Head of caudate nucleus (tissue), 42 donors: ENCODE data around the gene TMEM245.

Experiments used
- DNase-seq, 42 donors: peaks; one replicate each; pipeline versions ENCODE4 v3.0.0 to v3.0.0-alpha.2; 2020 to 2021; ENCODE audit warnings: mixed read lengths in 7 of 42
- intact Hi-C: fragments of 100-400 bp; cut with DNase I; formaldehyde crosslinking; loops from one replicate; pipeline ENCODE4 v1.15.0; 2022

TMEM245 gene

DNA sequence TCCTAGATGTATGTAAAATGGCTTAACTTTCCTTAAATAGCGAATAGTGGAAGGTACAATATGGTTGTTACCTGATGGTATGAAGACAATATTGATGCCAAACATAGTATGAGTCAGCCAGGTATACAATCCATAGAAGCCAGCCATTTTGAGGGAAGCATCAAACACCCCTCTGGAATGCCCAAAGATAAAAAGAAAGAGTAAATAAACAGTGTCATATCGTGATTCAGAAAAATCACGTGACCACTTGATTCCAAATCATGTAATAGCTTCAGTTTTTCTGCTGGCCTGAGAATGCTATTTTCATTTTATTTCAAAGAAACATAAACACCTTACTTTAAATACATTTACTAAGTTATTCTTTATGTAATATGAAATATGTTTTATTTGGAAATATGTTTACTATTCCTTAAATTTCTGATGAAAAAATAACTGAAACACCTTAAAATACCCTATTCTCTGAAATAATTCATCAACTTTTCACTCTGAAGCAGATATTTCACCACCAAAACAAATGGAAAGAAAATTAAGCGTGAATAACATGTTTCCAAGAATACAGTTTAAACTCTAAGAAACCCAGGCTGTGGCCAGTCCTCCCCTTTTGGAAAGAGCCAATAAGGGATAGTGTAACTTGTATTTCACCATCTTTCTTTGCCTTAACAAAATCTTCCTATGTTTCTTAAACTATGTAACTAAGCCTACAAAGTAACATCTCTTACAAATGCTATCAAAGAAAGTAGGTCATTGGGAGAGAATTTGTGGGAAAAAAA lies 81.6 kb downstream of the TMEM245 start:
- no peak for DNase-seq
- intact Hi-C loops, result no loop called here

DNA sequence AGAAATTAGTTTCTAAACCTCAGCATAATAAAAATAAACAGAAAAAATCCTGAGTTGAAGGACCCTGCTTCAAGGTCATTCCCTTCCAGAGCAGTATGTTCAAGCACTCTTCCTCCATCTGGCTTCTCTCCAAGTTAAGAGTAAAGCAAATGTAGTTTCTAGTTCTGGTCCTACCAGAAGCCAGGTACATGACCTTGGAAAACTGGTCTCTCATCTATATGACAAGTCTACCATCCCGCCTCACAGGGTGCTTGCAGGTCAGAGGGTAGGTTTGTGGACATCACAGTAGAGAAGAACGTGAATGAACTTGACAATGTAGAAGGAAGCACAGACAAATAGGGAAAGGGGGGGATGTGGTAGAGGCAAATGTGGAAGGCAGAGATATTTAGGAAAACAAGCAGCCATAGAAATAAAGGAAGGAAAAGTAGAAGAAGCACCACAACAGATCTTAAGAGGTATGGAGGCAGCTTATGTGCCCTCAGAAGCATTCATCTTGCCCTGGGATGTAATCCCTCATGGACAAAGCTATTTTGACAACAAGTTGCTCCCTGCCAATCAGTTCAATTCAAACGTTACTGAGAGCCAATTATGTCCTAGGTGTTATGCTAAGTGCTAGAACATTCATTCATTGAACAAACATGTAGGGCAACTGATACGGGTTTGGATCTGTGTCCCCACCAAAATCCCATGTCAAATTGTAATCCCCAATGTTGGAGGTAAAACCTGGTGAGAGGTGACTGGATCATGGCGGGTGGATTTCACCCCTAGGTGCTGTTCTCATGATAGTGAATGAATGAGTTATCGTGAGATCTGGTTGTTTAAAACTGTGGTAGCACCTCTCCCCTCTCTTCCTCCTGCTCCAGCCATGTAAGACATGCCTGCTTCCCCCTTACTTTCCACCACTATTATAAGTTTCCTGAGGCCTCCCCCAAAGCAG lies 82.7 kb downstream of the TMEM245 start:
- DNase-seq, result no peak
- intact Hi-C loops, result no loop called here

GRCh38 chr9:109035684-109036423 lies 83.9 kb downstream of the TMEM245 start:
- DNase-seq, result no peak
- intact Hi-C loops, result no loop called here

GRCh38 chr9:109033941-109034700 lies 85.6 kb downstream of the TMEM245 start:
- DNase-seq, result no peak
- intact Hi-C loops, result no loop called here

DNA sequence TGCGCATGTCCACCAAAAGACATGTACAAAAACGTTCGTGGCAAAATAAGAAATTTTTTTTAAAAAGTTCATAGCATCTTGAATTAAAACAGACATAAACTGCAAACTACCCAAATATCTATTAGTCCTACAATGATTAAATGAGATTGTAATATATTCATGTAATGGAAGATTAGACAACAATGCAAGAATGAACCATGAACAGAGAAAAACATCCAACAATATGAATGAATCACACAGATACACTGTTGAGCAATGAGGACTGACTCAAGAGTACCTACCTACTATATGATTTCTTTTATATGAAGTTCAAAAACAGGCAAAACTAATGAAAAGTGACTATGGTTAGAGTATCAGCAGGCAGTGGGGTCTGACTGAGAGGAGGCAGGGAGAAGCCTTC lies 88.5 kb downstream of the TMEM245 start:
- DNase-seq, result no peak
- intact Hi-C loops, result no loop called here

DNA sequence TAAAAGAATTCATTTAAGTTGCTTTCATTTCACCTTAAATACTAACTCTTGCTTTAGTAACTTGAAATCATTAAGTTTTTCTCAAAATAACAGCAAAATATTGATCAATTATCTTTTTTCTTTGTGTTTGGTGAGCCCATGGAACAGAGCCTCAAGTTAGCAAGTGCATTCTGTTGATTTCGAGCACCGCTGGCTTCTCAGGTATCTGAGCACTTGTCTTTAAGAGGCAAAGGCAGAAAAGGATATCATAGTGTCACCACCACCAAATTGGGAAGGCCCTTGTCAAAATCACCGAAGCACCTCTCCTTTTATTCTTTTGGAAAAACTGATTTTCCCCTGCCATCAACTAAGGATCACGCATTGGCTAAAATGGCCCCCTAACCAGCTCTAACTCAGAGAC lies 89.3 kb downstream of the TMEM245 start:
- no peak for DNase-seq
- intact Hi-C loops, result no loop called here

- intact Hi-C loops, result no loop called here
- DNase-seq, result no peak
Measured at GRCh38 chr9:109028457-109028856, 91.3 kb downstream of the TMEM245 start.

GRCh38 chr9:109027176-109027575 lies 92.6 kb downstream of the TMEM245 start:
- DNase-seq, result no peak
- intact Hi-C loops, result no loop called here

GRCh38 chr9:109026306-109026705 lies 93.4 kb downstream of the TMEM245 start:
- intact Hi-C loops, result no loop called here
- no peak for DNase-seq

DNA sequence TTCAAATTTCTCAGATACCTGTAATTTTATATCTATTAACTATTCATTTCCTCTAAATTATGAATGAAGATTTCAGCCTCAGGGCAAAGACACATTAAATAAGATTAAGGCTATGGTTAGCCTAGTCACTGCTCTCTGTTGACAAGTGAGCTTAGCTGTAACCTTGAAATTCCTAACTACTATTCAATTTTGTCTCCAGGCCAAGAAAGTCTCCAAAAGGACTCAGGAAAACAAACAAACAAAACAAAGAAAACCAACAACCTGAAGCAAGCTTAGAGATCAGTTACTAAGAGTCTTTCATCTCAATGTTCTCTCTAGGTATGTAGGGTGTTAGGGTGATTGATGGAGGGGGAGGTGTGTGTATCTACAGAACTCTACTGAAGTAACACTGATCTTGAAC lies 96.9 kb downstream of the TMEM245 start:
- no peak for DNase-seq
- intact Hi-C loops, result no loop called here

DNA sequence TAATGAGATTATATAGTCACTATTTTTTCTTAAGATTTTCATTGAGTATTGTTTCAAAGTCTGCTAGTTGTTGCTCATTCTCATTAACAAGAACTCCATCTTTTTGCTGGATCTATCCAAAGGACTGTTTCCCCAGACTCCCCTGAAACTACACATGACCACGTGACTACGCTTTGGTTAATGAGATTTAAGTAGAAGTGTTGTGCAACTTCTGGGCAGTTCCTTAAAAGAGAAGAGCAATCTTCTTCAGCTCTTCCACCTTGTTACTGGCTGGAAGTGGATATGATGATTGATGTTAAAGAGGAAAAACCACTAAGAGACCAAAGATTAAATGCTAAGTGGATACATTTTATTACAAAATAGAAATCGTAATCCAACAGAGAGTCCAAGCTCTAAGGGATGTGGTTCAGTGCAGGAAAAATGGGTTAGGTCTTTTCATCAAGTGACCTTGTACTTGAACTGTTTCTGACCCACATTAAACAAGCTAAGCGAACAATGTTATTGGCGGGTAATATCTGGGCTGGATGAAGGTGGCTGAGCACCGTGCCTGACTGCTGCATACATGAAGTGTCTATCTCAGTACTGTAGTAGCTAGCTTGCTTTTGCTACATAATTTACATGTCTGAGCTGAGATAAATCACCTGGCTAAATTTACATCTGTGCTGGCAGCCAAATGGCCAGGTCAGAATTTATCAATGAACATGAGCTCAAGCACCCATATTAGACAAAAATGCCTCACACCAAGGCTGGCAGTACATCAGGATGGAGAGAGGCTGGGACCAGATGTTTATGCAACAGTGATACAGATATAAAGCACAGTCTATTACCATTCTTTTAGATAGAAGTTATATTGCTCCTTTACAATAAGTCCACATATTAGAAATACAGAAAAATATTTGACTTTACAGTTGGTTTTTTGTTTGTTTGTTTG lies 98.9 kb downstream of the TMEM245 start:
- DNase-seq, result no peak
- intact Hi-C loops, result no loop called here

DNA sequence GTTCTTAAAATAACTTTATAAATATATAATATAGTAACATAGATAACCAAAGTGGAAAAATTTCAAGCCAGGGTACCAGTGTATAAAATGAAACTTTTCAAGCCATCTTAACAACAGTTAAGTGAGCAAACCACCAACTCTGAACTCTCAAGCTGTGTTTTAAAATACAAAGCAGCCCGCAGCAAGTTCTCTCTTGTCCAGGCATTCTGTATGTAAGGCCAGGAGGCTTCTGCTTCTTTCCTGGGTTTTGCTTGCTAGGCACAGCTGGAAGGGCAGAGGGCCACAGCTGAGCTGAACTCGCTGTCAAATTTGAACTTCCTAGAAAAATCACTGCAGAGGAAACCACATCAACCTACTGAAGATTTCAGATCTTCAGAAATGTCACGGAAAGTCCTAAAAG lies 99.6 kb downstream of the TMEM245 start:
- DNase-seq, result no peak

DNA sequence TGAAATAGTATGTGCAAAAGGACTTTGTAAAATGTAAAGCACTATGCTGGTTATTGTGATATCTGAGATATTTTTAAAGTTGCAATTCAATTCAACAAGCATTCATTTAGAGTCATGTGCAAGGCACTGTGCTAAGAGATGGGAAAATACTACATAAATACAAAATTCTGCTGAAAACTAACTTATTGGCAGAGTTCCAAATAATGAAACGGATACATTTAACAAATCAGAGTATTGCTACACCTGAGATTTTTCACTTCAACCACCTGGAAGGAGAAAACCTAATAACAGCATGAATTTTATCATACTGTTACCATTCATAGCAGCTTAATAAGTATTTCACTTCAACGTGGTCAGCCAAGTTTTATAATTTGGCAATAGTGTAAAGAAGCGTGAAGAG lies 100.3 kb downstream of the TMEM245 start:
- no peak for DNase-seq
- intact Hi-C loops, result loop anchor here (10.0 kb wide), 1 partner anchor 85 kb away; the partner anchor contains the start of genes ABITRAM and ELP1

More for the DNA sequence above, 99.6 kb downstream of the TMEM245 start:
- intact Hi-C loops, result no loop called here

DNA sequence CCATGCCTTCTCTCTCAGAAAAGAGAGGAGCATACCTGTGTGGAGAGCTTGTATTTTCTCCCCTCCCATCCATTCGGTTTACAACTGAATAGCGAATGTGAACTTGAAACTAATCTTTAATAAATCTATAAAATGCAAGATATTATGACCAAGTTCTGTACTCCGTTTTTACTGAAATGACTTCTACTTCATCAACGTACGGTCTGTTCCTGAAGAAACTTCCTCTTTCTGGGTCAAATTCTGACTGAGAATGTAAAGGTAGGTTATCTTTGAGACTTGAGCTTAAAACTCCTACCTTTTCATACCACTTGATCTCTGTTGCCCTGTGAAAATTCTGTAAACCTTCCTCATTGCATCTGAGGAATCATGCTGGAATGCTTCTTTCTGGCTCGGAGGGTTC lies 102.3 kb downstream of the TMEM245 start:
- intact Hi-C loops, result loop anchor here (10.0 kb wide), 1 partner anchor 83 kb away; the partner anchor contains the start of genes ABITRAM and ELP1
- DNase-seq, result no peak

DNA sequence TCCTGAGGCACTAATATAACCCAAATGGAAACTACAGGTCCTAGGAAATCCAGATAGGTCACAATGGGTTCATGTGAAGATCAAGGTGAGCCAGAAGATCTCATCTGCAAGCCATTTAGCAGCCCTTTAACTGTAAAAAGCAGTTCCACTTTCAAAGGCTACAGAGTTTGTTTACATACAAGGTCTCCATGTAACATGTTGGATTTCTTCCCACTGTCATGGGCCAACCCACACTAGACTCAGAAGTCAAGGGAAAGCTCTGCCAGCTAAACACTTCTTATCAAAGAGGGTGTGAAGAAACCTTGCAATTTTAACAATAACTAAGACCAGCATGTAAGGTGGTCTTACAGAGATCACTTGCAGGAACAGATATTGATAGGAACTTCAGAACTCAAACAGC lies 102.7 kb downstream of the TMEM245 start:
- no peak for DNase-seq
- intact Hi-C loops, result loop anchor here (10.0 kb wide), 1 partner anchor 82 kb away; the partner anchor contains the start of genes ABITRAM and ELP1

GRCh38 chr9:109016132-109016531 lies 103.6 kb downstream of the TMEM245 start:
- intact Hi-C loops, result loop anchor here (10.0 kb wide), 1 partner anchor 81 kb away; the partner anchor contains the start of genes ABITRAM and ELP1
- no peak for DNase-seq

DNA sequence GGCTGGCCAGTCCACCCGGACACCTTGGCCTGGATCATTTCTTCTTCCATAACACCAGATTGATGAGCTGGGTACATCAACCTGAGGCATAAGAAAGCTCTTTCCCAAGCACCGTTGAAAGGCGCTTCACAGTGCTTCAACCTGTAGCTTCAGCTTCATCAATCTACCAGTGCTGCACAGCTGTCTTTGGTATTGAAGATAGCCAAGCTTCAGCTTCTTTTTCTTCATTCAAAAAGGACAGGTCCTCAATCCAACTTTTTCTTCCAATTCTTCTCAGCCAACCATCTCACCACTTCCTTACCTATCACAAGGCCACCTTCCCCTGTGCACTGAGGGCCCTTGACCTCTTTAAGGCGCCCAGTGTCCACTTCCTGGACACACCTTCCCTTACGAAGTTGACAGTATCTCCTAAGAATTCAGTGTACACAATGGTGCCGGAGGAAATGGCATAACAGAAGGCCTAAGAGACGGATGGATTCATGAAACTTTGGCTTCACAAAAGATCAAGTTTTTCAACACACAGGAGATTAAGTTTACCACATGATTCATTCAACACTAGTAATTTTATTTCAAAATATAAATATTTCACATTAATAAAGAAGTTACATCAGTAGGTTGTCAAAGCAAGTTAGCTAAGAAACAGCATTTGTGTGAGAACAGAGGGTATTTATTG lies 105.0 kb downstream of the TMEM245 start:
- intact Hi-C loops, result loop anchor here (5.0 to 10.0 kb wide), 2 partner anchors 80 to 103 kb away; partner anchors contain the start of genes ABITRAM, ELP1 and TMEM245

More for the DNA sequence above, 105.0 kb downstream of the TMEM245 start:
- no peak for DNase-seq
